HG03354 (cell line): ENCODE results near the gene TNFSF15.

Source experiments
- ATAC-seq: cut with Tn5 transposase; IDR thresholded peaks from one replicate; pipeline ENCODE4 v1.9.1; 2021; ENCODE audit warnings: mild to moderate bottlenecking; ENCODE audit not compliant: unreplicated experiment, poor library complexity, severe bottlenecking

The TNFSF15 gene

GRCh38 chr9:114791736-114792135 lies 14.1 kb downstream of the TNFSF15 start:
- no peak for ATAC-seq

GRCh38 chr9:114791312-114791711 lies 14.5 kb downstream of the TNFSF15 start:
- ATAC-seq: no peak

- ATAC-seq: no peak
Measured at GRCh38 chr9:114790521-114790920, 15.3 kb downstream of the TNFSF15 start.

- no peak for ATAC-seq
Measured at GRCh38 chr9:114789006-114789405, 16.8 kb downstream of the TNFSF15 start.

GRCh38 chr9:114787781-114788498 lies 17.9 kb downstream of the TNFSF15 start:
- no peak for ATAC-seq

- ATAC-seq: no peak
Measured at GRCh38 chr9:114787214-114787613, 18.6 kb downstream of the TNFSF15 start.

GRCh38 chr9:114785866-114786650 lies 19.8 kb downstream of the TNFSF15 start:
- ATAC-seq: no peak

- no peak for ATAC-seq
Measured at GRCh38 chr9:114784721-114785279, 21.0 kb downstream of the TNFSF15 start.

- ATAC-seq: no peak
Measured at GRCh38 chr9:114782586-114782985, 23.3 kb downstream of the TNFSF15 start.

- no peak for ATAC-seq
Measured at GRCh38 chr9:114779352-114779845, 26.4 kb downstream of the TNFSF15 start.

- no peak for ATAC-seq
Measured at GRCh38 chr9:114777821-114778609, 27.8 kb downstream of the TNFSF15 start.

GRCh38 chr9:114776683-114777399 lies 29.0 kb downstream of the TNFSF15 start:
- ATAC-seq: no peak

- ATAC-seq: no peak
Measured at GRCh38 chr9:114775981-114776380, 29.9 kb downstream of the TNFSF15 start.

- no peak for ATAC-seq
Measured at GRCh38 chr9:114775121-114775520, 30.7 kb downstream of the TNFSF15 start.

- peak; percentile 64 for ATAC-seq
Measured at GRCh38 chr9:114774524-114774923, 31.3 kb downstream of the TNFSF15 start.

GRCh38 chr9:114771889-114772288 lies 34.0 kb downstream of the TNFSF15 start:
- ATAC-seq: no peak

GRCh38 chr9:114770991-114771390 lies 34.8 kb downstream of the TNFSF15 start:
- no peak for ATAC-seq

- no peak for ATAC-seq
Measured at GRCh38 chr9:114769624-114770023, 36.2 kb downstream of the TNFSF15 start.

GRCh38 chr9:114763220-114763619 lies 42.6 kb downstream of the TNFSF15 start:
- no peak for ATAC-seq
